Measurements from ENCODE around the gene COBLL1.

COBLL1 gene

DNA sequence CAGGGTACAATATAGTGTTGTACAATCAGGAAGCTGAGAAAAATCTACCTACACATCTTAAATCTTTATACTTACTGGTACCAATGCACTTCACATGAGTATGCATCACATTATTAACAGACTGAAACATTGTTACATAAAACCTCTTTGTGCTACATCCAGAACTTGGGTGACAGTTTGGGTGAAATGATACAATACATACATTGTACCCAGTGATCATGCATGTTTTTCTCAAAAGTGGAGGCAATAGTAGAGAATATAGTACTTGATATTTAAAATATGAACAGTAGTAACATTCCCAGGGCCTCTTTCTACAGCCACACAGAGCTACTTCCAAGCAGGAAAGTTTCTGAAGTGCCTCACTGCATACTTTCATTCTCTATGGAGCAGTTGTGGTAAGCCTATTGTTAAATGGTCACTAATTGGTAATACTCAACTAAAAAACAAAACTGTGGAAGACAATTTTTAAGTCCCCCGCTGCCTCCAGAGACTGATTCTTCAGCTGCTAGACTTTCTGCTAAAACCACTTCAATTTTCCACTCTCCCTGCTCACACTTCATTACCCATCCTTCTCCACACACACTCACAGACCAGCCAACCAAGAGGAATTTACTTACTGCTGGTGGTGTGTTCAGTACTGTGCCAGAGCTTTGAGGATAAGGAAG, 197.5 kb downstream of the COBLL1 start:
- no peak overlapping the region for H3K4me3 ChIP-seq (ENCODE audit: low read depth, low read length)
- TF ChIP-seq, protein P1, sequence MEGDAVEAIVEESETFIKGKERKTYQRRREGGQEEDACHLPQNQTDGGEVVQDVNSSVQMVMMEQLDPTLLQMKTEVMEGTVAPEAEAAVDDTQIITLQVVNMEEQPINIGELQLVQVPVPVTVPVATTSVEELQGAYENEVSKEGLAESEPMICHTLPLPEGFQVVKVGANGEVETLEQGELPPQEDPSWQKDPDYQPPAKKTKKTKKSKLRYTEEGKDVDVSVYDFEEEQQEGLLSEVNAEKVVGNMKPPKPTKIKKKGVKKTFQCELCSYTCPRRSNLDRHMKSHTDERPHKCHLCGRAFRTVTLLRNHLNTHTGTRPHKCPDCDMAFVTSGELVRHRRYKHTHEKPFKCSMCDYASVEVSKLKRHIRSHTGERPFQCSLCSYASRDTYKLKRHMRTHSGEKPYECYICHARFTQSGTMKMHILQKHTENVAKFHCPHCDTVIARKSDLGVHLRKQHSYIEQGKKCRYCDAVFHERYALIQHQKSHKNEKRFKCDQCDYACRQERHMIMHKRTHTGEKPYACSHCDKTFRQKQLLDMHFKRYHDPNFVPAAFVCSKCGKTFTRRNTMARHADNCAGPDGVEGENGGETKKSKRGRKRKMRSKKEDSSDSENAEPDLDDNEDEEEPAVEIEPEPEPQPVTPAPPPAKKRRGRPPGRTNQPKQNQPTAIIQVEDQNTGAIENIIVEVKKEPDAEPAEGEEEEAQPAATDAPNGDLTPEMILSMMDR (IDR thresholded peaks at IDR 0.05; ENCODE audit: low read depth, low read length): no peak
- in situ Hi-C loops (cut with HindIII; ENCODE audit: low sequenced_read_pairs): no loop called here
- DNase-seq (ENCODE audit: low read depth, low spot score): no peak

DNA sequence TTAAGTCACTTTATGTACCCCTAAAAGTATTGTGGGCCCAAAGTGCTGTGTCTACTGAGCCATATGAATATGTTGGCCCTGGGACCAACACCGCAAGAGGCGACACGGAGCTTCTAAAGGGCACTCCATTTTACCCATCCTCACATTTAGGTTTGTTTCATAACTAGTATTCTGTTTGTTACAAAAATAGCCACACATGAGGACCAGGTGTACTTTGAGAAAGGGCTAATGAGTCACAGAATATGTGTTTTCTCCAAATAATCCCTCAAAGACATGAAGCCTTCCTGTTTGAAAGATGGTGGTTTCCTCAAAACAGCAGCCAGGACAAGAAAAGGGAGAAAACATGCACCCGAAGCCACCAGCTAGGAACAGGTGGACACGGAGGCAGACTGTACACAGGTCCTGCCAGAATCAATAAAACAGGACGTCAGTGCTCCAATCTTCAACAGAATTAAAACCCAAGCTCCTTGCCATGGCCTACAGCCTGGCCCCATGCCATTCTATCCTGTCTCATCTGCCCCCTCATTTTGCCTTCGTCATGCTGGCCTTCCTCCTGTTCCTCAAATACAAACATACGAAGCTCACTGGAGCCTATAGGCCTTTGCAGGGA, 198.6 kb downstream of the COBLL1 start:
- H3K4me3 ChIP-seq (ENCODE audit: low read depth, low read length): no peak overlapping the region
- in situ Hi-C loops (cut with HindIII; ENCODE audit: low sequenced_read_pairs): no loop called here
- DNase-seq (ENCODE audit: low read depth, low spot score): no peak
- TF ChIP-seq, protein P1 (IDR thresholded peaks at IDR 0.05; ENCODE audit: low read depth, low read length): no peak

DNA sequence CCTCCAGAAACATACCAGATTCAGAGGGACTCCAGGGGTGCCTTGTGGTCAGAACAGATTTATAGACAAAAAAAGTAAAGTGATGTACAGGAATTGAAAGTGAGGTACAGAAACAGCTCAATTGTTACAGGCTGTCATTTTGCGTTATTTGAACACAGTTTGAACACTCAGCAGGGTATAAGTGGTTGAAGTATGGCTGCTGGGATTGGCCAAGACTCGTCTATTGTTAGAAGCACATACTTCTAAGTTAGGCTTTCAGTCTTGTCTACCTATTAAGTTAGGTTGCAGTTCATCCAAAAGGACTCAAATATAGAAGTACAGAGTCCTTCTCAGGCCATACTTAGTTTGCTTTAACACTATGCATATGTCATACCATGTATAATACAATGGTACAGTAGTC, 199.4 kb downstream of the COBLL1 start:
- TF ChIP-seq, protein P1 (IDR thresholded peaks at IDR 0.05; ENCODE audit: low read depth, low read length): no peak
- no peak overlapping the region for H3K4me3 ChIP-seq (ENCODE audit: low read depth, low read length)
- DNase-seq (ENCODE audit: low read depth, low spot score): no peak
- in situ Hi-C loops (cut with HindIII; ENCODE audit: low sequenced_read_pairs): no loop called here
